IMR-90 (cell line): Measurements from ENCODE around the gene PRICKLE2. TPM values are rescaled to one million over a fixed set of nuclear protein-coding genes. Genes with fewer than 3 reads are reported as not detected.
A peak's percentile ranks its signal among the peaks of the same experiment; 100 is the strongest.

ENCODE experiments used
- ATAC-seq: fragments of 200-7000 bp; cut with Tn5 transposase; 2 replicates; pipeline ENCODE4 v1.9.1; 2020; ENCODE audit warnings: low read depth, mild to moderate bottlenecking, moderate library complexity
- BruUV-seq: library from RNA; stranded (reverse); fragments of 400-500 nt; replicated peaks from 2 replicates; lab custom pipeline; 2021; lab: Mats Ljungman, UMichigan
- CTCF ChIA-PET: fragments of 300-600 bp; formaldehyde crosslinking; extraction: SDS; loops from one replicate; lab custom pipeline; 2021; ENCODE audit warnings: antibody characterized with exemption; lab: Yijun Ruan, JAX
- POLR2A ChIA-PET: fragments of 300-600 bp; sonication (Branson Sonifier 250); formaldehyde crosslinking; loops from one replicate; lab custom pipeline; 2022; ENCODE audit warnings: antibody characterized with exemption; ENCODE audit not compliant: unreplicated experiment; lab: Charles Lee
- DNase-seq: peaks from one replicate; pipeline ENCODE4 v3.0.0; 2013
- H2AFZ ChIP-seq: replicated peaks from 2 replicates; pipeline ENCODE3; 2013; ENCODE audit warnings: low read length, mild to moderate bottlenecking; ENCODE audit not compliant: poor library complexity
- H2AK5ac ChIP-seq: 2 replicates; pipeline ENCODE4 v1.6.1; 2013; ENCODE audit warnings: low read depth, low read length, inconsistent platforms
- H2AK9ac ChIP-seq: replicated peaks from 2 replicates; pipeline ENCODE3; 2013; ENCODE audit warnings: mild to moderate bottlenecking, low read depth, low read length, moderate library complexity; ENCODE audit not compliant: poor library complexity
- H2BK120ac ChIP-seq: 2 replicates; pipeline ENCODE4 v1.6.1; 2013; ENCODE audit warnings: low read depth, low read length, inconsistent platforms
- H2BK15ac ChIP-seq: 3 replicates; pipeline ENCODE4 v1.6.1; 2013; ENCODE audit warnings: low read depth, low read length, inconsistent platforms
- H2BK20ac ChIP-seq: 2 replicates; pipeline ENCODE4 v1.6.1; 2013; ENCODE audit warnings: low read depth, mild to moderate bottlenecking, inconsistent platforms, low read length, moderate library complexity
- H2BK5ac ChIP-seq: 2 replicates; pipeline ENCODE4 v1.6.1; 2013; ENCODE audit warnings: mild to moderate bottlenecking, low read depth, low read length, inconsistent platforms; ENCODE audit not compliant: poor library complexity, severe bottlenecking
- H3K14ac ChIP-seq: replicated peaks from 2 replicates; pipeline ENCODE4 v1.6.1; 2013; ENCODE audit warnings: low read depth, low read length, inconsistent platforms
- H3K18ac ChIP-seq: 2 replicates; pipeline ENCODE4 v1.6.1; 2013; ENCODE audit warnings: low read depth, low read length, control low read depth
- H3K23ac ChIP-seq: 2 replicates; pipeline ENCODE4 v1.6.1; 2013; ENCODE audit warnings: low read depth, low read length, inconsistent platforms
- H3K27ac ChIP-seq: 2 replicates; pipeline ENCODE4 v1.5.1; 2013; ENCODE audit warnings: mild to moderate bottlenecking, control low read depth, low read length; ENCODE audit not compliant: insufficient read depth
- H3K27me3 ChIP-seq: 2 replicates; pipeline ENCODE4 v1.6.1; 2013; ENCODE audit warnings: low read length; ENCODE audit not compliant: control insufficient read depth, insufficient read depth
- H3K36me3 ChIP-seq: 2 replicates; pipeline ENCODE4 v1.6.1; 2013; ENCODE audit warnings: low read length, mixed read lengths; ENCODE audit not compliant: control insufficient read depth, insufficient read depth
- H3K4ac ChIP-seq: 2 replicates; pipeline ENCODE4 v1.6.1; 2013; ENCODE audit warnings: low read depth, low read length, inconsistent platforms
- H3K4me1 ChIP-seq: 2 replicates; pipeline ENCODE4 v1.6.1; 2013; ENCODE audit warnings: low read length, mixed read lengths; ENCODE audit not compliant: control insufficient read depth, insufficient read depth
- H3K4me2 ChIP-seq: 2 replicates; pipeline ENCODE4 v1.6.1; 2013; ENCODE audit warnings: low read depth, mild to moderate bottlenecking, control low read depth, low read length, moderate library complexity
- H3K4me3 ChIP-seq: 2 replicates; pipeline ENCODE4 v1.5.1; 2013; ENCODE audit warnings: low read depth, mild to moderate bottlenecking, control low read depth, low read length, moderate library complexity; ENCODE audit not compliant: insufficient read depth
- H3K56ac ChIP-seq: 2 replicates; pipeline ENCODE4 v1.6.1; 2013; ENCODE audit warnings: low read length, inconsistent platforms; ENCODE audit not compliant: insufficient read depth; ENCODE audit errors: extremely low read depth
- H3K79me1 ChIP-seq, 2 experiments: 2 replicates each; pipeline ENCODE4 v1.6.1; 2013; ENCODE audit warnings: low read length in 2 of 2, inconsistent platforms in 1 of 2, low read depth in 1 of 2
- H3K9ac ChIP-seq: 2 replicates; pipeline ENCODE4 v1.6.1; 2013; ENCODE audit warnings: low read depth, low read length, control low read depth
- H3K9me1 ChIP-seq: 2 replicates; pipeline ENCODE4 v1.6.1; 2013; ENCODE audit warnings: low read length, inconsistent platforms; ENCODE audit not compliant: insufficient read depth
- H3K9me3 ChIP-seq: 2 replicates; pipeline ENCODE4 v1.6.1; 2013; ENCODE audit warnings: low read length; ENCODE audit not compliant: control insufficient read depth, insufficient read depth
- H4K20me1 ChIP-seq: 2 replicates; pipeline ENCODE4 v1.6.1; 2013; ENCODE audit warnings: low read length, inconsistent platforms; ENCODE audit not compliant: insufficient read depth
- H4K5ac ChIP-seq: 2 replicates; pipeline ENCODE4 v1.6.1; 2013; ENCODE audit warnings: mild to moderate bottlenecking, low read depth, low read length, control low read depth
- H4K8ac ChIP-seq, 2 experiments: 2 replicates each; pipeline ENCODE4 v1.6.1; 2013; ENCODE audit warnings: low read depth in 2 of 2, low read length in 2 of 2, control low read depth in 1 of 2, inconsistent platforms in 1 of 2
- H4K91ac ChIP-seq: 2 replicates; pipeline ENCODE4 v1.6.1; 2013; ENCODE audit warnings: low read depth, low read length, inconsistent platforms; ENCODE audit not compliant: insufficient read depth
- CHD1 ChIP-seq: IDR thresholded peaks from 2 replicates; pipeline ENCODE4 v1.6.1; 2012; ENCODE audit warnings: low read depth, low read length, improper control_type of control experiment
- CTCF ChIP-seq: conservative IDR thresholded peaks from 2 replicates; pipeline ENCODE4 v1.5.1; 2012; ENCODE audit warnings: mild to moderate bottlenecking, low read depth, low read length, improper control_type of control experiment
- ELK1 ChIP-seq: fragments of 150-350 bp; IDR thresholded peaks from 2 replicates; pipeline ENCODE4 v1.6.1; 2016; ENCODE audit warnings: low read depth, mild to moderate bottlenecking, low read length, moderate library complexity, borderline replicate concordance
- FOS ChIP-seq: fragments of 150-350 bp; IDR thresholded peaks from 2 replicates; pipeline ENCODE4 v1.6.1; 2016; ENCODE audit warnings: low read depth, low read length
- MAFK ChIP-seq: IDR thresholded peaks from 2 replicates; pipeline ENCODE4 v1.6.1; 2012; ENCODE audit warnings: low read depth, low read length, improper control_type of control experiment
- MXI1 ChIP-seq: IDR thresholded peaks from 2 replicates; pipeline ENCODE4 v1.6.1; 2012; ENCODE audit warnings: low read depth, mild to moderate bottlenecking, low read length, moderate library complexity, borderline replicate concordance
- RCOR1 ChIP-seq: IDR thresholded peaks from 2 replicates; pipeline ENCODE4 v1.6.1; 2012; ENCODE audit warnings: mild to moderate bottlenecking, low read length, improper control_type of control experiment; ENCODE audit not compliant: insufficient replicate concordance
- RFX5 ChIP-seq: IDR thresholded peaks from 2 replicates; pipeline ENCODE4 v1.8.0; 2012; ENCODE audit warnings: low read depth, mild to moderate bottlenecking, low read length, moderate library complexity
- SMC3 ChIP-seq: fragments of 150-350 bp; IDR thresholded peaks from 2 replicates; pipeline ENCODE4 v1.6.1; 2016; ENCODE audit warnings: low read depth, mild to moderate bottlenecking, antibody characterized with exemption, low read length, moderate library complexity
- USF2 ChIP-seq: fragments of 150-350 bp; IDR thresholded peaks from 2 replicates; pipeline ENCODE4 v1.6.1; 2017; ENCODE audit warnings: mild to moderate bottlenecking, antibody characterized with exemption, low read length, low read depth
- WGBS, 2 experiments: methylation state at CpG; one replicate each; pipeline versions ENCODE4 v1.1.5 to v1.1.7; 2013; ENCODE audit warnings: missing lambda C conversion rate in 2 of 2; ENCODE audit not compliant: insufficient read length in 1 of 2; ENCODE audit errors: extremely low coverage in 2 of 2; 5-methylcytosine and 5-hydroxymethylcytosine counted together
- dilution Hi-C: fragments of 300-500 bp; cut with HindIII; formaldehyde crosslinking; loops from one replicate; pipeline ENCODE4 v1.14.3; 2018; ENCODE audit warnings: low sequenced_read_pairs; ENCODE audit not compliant: unreplicated experiment
- in situ Hi-C: fragments of 300-500 bp; cut with MboI; formaldehyde crosslinking; loops from 3 replicates; pipeline ENCODE4 v1.14.3; 2019; ENCODE audit warnings: low sequenced_read_pairs, inconsistent platforms, mixed read lengths
- intact Hi-C: fragments of 100-400 bp; cut with micrococcal nuclease; formaldehyde crosslinking; loops from 2 replicates; pipeline ENCODE4 v1.10.0; 2022
- polyA plus RNA-seq, 3 experiments: library from polyadenylated mRNA; depleted of rRNA; stranded (reverse); fragments of >200 nt; gene quantifications; 2 replicates each; pipeline ENCODE4 v1.2.3, GENCODE V29; 2012; ENCODE audit warnings: low replicate concordance in 1 of 3
- total RNA-seq: library from RNA; depleted of rRNA; stranded (reverse); fragments of >200 nt; gene quantifications from 2 replicates; pipeline ENCODE4 v1.2.3, GENCODE V29; 2012

Gene PRICKLE2
- total and polyA plus RNA-seq, 2 of the 4 experiments (the other 2 are of a cell fraction): 4.1 to 14.2 TPM

- Histone ChIP-seq H2BK5ac (peak overlapping the region; percentile 40), H3K4me2 (no peak overlapping the region), H3K23ac (no peak overlapping the region), H3K4me1 (peaks cover 5% of the 10 kb centered on the region), H3K4ac (peak overlapping the region; percentile 19; the same call in 1 of the 2 replicates), H2BK20ac (no peak overlapping the region), H3K27ac (no peak overlapping the region), H3K4me3 (no peak overlapping the region), H3K27me3 (no peaks in the 10 kb centered on the region), H2BK15ac (peak overlapping the region; percentile 4; the same call in 1 of the 3 replicates), H2BK120ac (no peak overlapping the region), H3K18ac (no peak overlapping the region), H2AFZ (no peak overlapping the region), H3K9me1 (peaks cover 12% of the 10 kb centered on the region), H2AK9ac (no peak overlapping the region), H4K91ac (no peak overlapping the region; the same call in 1 of the 2 replicates), H2AK5ac (no peak overlapping the region), H4K8ac (no peak overlapping the region; a peak in 1 of 4 replicates), H3K9ac (no peak overlapping the region), H3K79me1 (peaks cover 40 to 69% of the 10 kb centered on the region in 2 experiments), H4K20me1 (peaks cover 6% of the 10 kb centered on the region), H3K14ac (no peak overlapping the region), H3K36me3 (peaks cover 2% of the 10 kb centered on the region), H3K56ac (0 out of 2 replicates have a peak overlapping the region, but pooled peaks have one; percentile 22), H4K5ac (peak overlapping the region; percentile 15; the same call in 1 of the 2 replicates), H3K9me3 (no peaks in the 10 kb centered on the region)
- intact Hi-C loops: loop anchor here (5.0 kb wide), 1 partner anchor 37 kb away; no protein-coding TSS in a partner anchor
- no CpG with 5 or more reads among the region's 1 CpG for WGBS, 2 experiments
- ChIA-PET CTCF (interaction anchor here (0.5 kb wide), 1 partner anchor 14 kb away, joined by 3 read pairs; no protein-coding TSS in a partner anchor), POLR2A (no interaction called here)
- TF ChIP-seq ELK1 (no peak), RCOR1 (no peak), CTCF (no peak), MAFK (no peak), RFX5 (no peak), MXI1 (no peak), FOS (no peak), SMC3 (no peak), USF2 (no peak), CHD1 (no peak)
- ATAC-seq: peak; percentile 33; the same call in 1 of the 2 replicates
- peak; percentile 78 for DNase-seq
- dilution Hi-C loops: no loop called here
- BruUV-seq: no TSS peak
- in situ Hi-C loops: no loop called here
Measured at GRCh38 chr3:64229903-64230302, 4.6 kb upstream of the PRICKLE2 start.
